ENCODE results near the gene ALG14.

The ALG14 gene

GRCh38 chr1:95012389-95012788 lies 60.4 kb downstream of the ALG14 start:
- H3K36me3 ChIP-seq (ENCODE audit: insufficient read depth, low read length): no peaks in the 10 kb centered on the region
- H3K9me3 ChIP-seq (ENCODE audit: insufficient read depth, low read length, severe bottlenecking): no peaks in the 10 kb centered on the region
- H4K20me1 ChIP-seq (ENCODE audit: insufficient read depth, low read length): no peaks in the 10 kb centered on the region
- no peak overlapping the region for H3K4me3 ChIP-seq (ENCODE audit: low read depth in 1 of 2, low read length in 2 of 2)
- no peak for ATAC-seq (ENCODE audit: insufficient read depth, low read depth)
- H3K79me2 ChIP-seq (ENCODE audit: insufficient read depth, low read length): no peaks in the 10 kb centered on the region
- no peak overlapping the region for H3K27ac ChIP-seq (ENCODE audit: low read length)
- H3K4me1 ChIP-seq (ENCODE audit: insufficient read depth, low read length): no peaks in the 10 kb centered on the region
- TF ChIP-seq CTCF (IDR thresholded peaks at IDR 0.05; ENCODE audit: borderline replicate concordance, extremely low read depth, low read length, poor library complexity, severe bottlenecking) (no peak), EZH2 (IDR thresholded peaks at IDR 0.05; ENCODE audit: borderline replicate concordance, low read depth, low read length, severe bottlenecking) (no peak)
- no peaks in the 10 kb centered on the region for H3K27me3 ChIP-seq (ENCODE audit: insufficient read depth, low read length, poor library complexity)
- no peak overlapping the region for H3K4me2 ChIP-seq (ENCODE audit: insufficient read depth, low read length)
- no peak overlapping the region for H3K9ac ChIP-seq (ENCODE audit: low read depth, low read length)
- no peak overlapping the region for H2AFZ ChIP-seq (ENCODE audit: low read depth, low read length)
- no peak for DNase-seq

DNA sequence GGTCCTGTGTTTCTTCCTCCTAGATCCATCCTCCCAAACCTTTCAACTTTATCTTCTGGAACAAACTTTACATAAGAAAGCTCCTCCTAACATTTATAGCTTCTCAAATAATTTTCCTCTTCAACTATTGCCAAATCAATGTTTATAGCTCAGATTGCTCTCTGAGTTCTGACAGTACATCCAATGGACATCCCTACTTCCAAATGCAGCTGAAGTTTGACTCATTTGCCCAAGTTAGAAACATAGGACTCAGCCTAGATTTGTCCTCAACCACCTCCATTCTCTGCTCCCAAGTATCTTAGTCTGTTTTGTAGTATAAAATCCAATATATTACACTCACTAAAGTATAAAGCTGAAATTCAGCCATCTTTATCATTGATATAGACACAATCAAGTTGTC lies 62.6 kb downstream of the ALG14 start:
- H3K27me3 ChIP-seq (ENCODE audit: insufficient read depth, low read length, poor library complexity): no peaks in the 10 kb centered on the region
- DNase-seq (no peak), ATAC-seq (ENCODE audit: insufficient read depth, low read depth) (no peak)
- H3K4me1 ChIP-seq (ENCODE audit: insufficient read depth, low read length): no peaks in the 10 kb centered on the region
- TF ChIP-seq CTCF (IDR thresholded peaks at IDR 0.05; ENCODE audit: borderline replicate concordance, extremely low read depth, low read length, poor library complexity, severe bottlenecking) (no peak), EZH2 (IDR thresholded peaks at IDR 0.05; ENCODE audit: borderline replicate concordance, low read depth, low read length, severe bottlenecking) (no peak)
- no peaks in the 10 kb centered on the region for H3K79me2 ChIP-seq (ENCODE audit: insufficient read depth, low read length)
- no peak overlapping the region for H2AFZ ChIP-seq (ENCODE audit: low read depth, low read length)
- no peaks in the 10 kb centered on the region for H4K20me1 ChIP-seq (ENCODE audit: insufficient read depth, low read length)
- H3K27ac ChIP-seq (ENCODE audit: low read length): no peak overlapping the region
- no peak overlapping the region for H3K4me2 ChIP-seq (ENCODE audit: insufficient read depth, low read length)
- H3K4me3 ChIP-seq (ENCODE audit: low read depth in 1 of 2, low read length in 2 of 2): no peak overlapping the region
- H3K9me3 ChIP-seq (ENCODE audit: insufficient read depth, low read length, severe bottlenecking): no peaks in the 10 kb centered on the region
- H3K9ac ChIP-seq (ENCODE audit: low read depth, low read length): no peak overlapping the region
- H3K36me3 ChIP-seq (ENCODE audit: insufficient read depth, low read length): no peaks in the 10 kb centered on the region

GRCh38 chr1:95007687-95008086 lies 65.1 kb downstream of the ALG14 start:
- no peak for TF ChIP-seq CTCF (IDR thresholded peaks at IDR 0.05; ENCODE audit: borderline replicate concordance, extremely low read depth, low read length, poor library complexity, severe bottlenecking)
- no peak for TF ChIP-seq EZH2 (IDR thresholded peaks at IDR 0.05; ENCODE audit: borderline replicate concordance, low read depth, low read length, severe bottlenecking)
- ATAC-seq (ENCODE audit: insufficient read depth, low read depth) (no peak), DNase-seq (no peak)
- Histone ChIP-seq H3K27ac (ENCODE audit: low read length) (no peak overlapping the region), H3K4me1 (ENCODE audit: insufficient read depth, low read length) (no peaks in the 10 kb centered on the region), H4K20me1 (ENCODE audit: insufficient read depth, low read length) (no peaks in the 10 kb centered on the region), H3K79me2 (ENCODE audit: insufficient read depth, low read length) (no peaks in the 10 kb centered on the region), H3K36me3 (ENCODE audit: insufficient read depth, low read length) (no peaks in the 10 kb centered on the region), H2AFZ (ENCODE audit: low read depth, low read length) (no peak overlapping the region), H3K4me3 (ENCODE audit: low read depth in 1 of 2, low read length in 2 of 2) (no peak overlapping the region), H3K9ac (ENCODE audit: low read depth, low read length) (no peak overlapping the region), H3K9me3 (ENCODE audit: insufficient read depth, low read length, severe bottlenecking) (no peaks in the 10 kb centered on the region), H3K27me3 (ENCODE audit: insufficient read depth, low read length, poor library complexity) (no peaks in the 10 kb centered on the region), H3K4me2 (ENCODE audit: insufficient read depth, low read length) (no peak overlapping the region)

DNA sequence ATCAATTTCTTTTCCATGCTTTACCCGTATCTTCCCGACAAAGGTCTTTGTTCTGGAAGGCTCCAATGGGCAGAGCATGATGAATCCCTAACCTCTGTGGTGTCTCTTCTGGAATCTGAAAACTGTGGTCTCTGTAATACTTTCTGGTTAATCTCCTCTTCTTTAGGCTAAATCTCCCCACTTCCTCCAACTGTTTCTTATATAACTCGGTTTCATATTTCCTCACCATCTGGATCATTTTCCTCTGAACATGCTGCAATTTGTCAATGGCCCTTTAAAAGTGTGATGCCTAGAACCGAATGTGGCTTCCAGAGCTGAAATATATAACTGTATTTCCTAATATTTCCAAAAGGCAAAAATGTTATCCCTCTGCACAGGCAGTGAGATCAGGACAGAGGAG lies 66.1 kb downstream of the ALG14 start:
- H3K4me3 ChIP-seq (ENCODE audit: low read depth in 1 of 2, low read length in 2 of 2): no peak overlapping the region
- H3K4me2 ChIP-seq (ENCODE audit: insufficient read depth, low read length): no peak overlapping the region
- no peak overlapping the region for H2AFZ ChIP-seq (ENCODE audit: low read depth, low read length)
- no peak overlapping the region for H3K9ac ChIP-seq (ENCODE audit: low read depth, low read length)
- no peaks in the 10 kb centered on the region for H3K27me3 ChIP-seq (ENCODE audit: insufficient read depth, low read length, poor library complexity)
- DNase-seq (no peak), ATAC-seq (ENCODE audit: insufficient read depth, low read depth) (no peak)
- H3K4me1 ChIP-seq (ENCODE audit: insufficient read depth, low read length): no peaks in the 10 kb centered on the region
- no peaks in the 10 kb centered on the region for H4K20me1 ChIP-seq (ENCODE audit: insufficient read depth, low read length)
- TF ChIP-seq EZH2 (IDR thresholded peaks at IDR 0.05; ENCODE audit: borderline replicate concordance, low read depth, low read length, severe bottlenecking) (no peak), CTCF (IDR thresholded peaks at IDR 0.05; ENCODE audit: borderline replicate concordance, extremely low read depth, low read length, poor library complexity, severe bottlenecking) (no peak)
- H3K36me3 ChIP-seq (ENCODE audit: insufficient read depth, low read length): no peaks in the 10 kb centered on the region
- H3K9me3 ChIP-seq (ENCODE audit: insufficient read depth, low read length, severe bottlenecking): no peaks in the 10 kb centered on the region
- no peaks in the 10 kb centered on the region for H3K79me2 ChIP-seq (ENCODE audit: insufficient read depth, low read length)
- H3K27ac ChIP-seq (ENCODE audit: low read length): no peak overlapping the region

Measured in DND-41 (cell line).